ENCODE measurements around the gene FAM181A. TPM values are rescaled to one million over a fixed set of nuclear protein-coding genes. Genes with fewer than 3 reads are reported as not detected.

FAM181A gene
- total and polyA plus RNA-seq, 10 of the 15 experiments (the other 5 are each of a cell fraction or from before 2014, with no cell fraction given): not detected

- CTCF ChIA-PET: interaction anchor here (0.6 to 2.0 kb wide), 3 partner anchors 25 to 290 kb away, joined by 4 to 23 read pairs (median 13); no protein-coding TSS in a partner anchor
- in situ Hi-C loops (cut with MboI): no loop called here
- intact Hi-C loops (cut with micrococcal nuclease; ENCODE audit: unreplicated experiment): no loop called here
- SMC1A ChIA-PET (ENCODE audit: uncharacterized antibody, unreplicated experiment): interaction anchor here (0.7 to 19.5 kb wide), 8 partner anchors 9 to 90 kb away, joined by 3 to 409 read pairs (median 4); partner anchors contain the start of gene ASB2
- Histone ChIP-seq H3K4me3 (no peak overlapping the region), H3K79me2 (ENCODE audit: control insufficient read depth, insufficient read depth, low read length) (no peaks in the 10 kb centered on the region), H3K27me3 (replicated peaks in 1 of 2; ENCODE audit: control insufficient read depth in 2 of 2, insufficient read depth in 2 of 2, low read length in 1 of 2) (no peaks in the 10 kb centered on the region), H3K4me2 (ENCODE audit: control insufficient read depth, insufficient read depth) (no peak overlapping the region), H3K9me3 (replicated peaks; ENCODE audit: control insufficient read depth, insufficient read depth, low read length) (no peaks in the 10 kb centered on the region), H2AFZ (ENCODE audit: control insufficient read depth, low read depth, low read length) (no peak overlapping the region), H3K9ac (ENCODE audit: control insufficient read depth, insufficient read depth, low read length) (no peak overlapping the region), H3K4me1 (ENCODE audit: control insufficient read depth, insufficient read depth, low read length) (peaks cover 3% of the 10 kb centered on the region), H3K36me3 (ENCODE audit: control insufficient read depth in 2 of 2, insufficient read depth in 2 of 2, low read length in 1 of 2) (peaks cover 0 to 4% of the 10 kb centered on the region in 2 experiments; a peak in 1 of 4 replicates), H3K27ac (ENCODE audit: control insufficient read depth, insufficient read depth) (no peak overlapping the region), H4K20me1 (ENCODE audit: control insufficient read depth, insufficient read depth) (no peaks in the 10 kb centered on the region)
- TF ChIP-seq ZSCAN29 (IDR thresholded peaks at IDR 0.05) (peak; percentile 80), CBFB (IDR thresholded peaks at IDR 0.05; ENCODE audit: low read depth) (no peak), ZBTB40 (IDR thresholded peaks at IDR 0.05; ENCODE audit: borderline replicate concordance) (no peak), DPF2 (IDR thresholded peaks at IDR 0.05) (peak; percentile 50; the same call in 1 of the 2 replicates), IKZF2 (IDR thresholded peaks at IDR 0.05) (peak in 1 of 2 experiments; percentile 49; a peak in 1 of 4 replicates), IRF4 (IDR thresholded peaks at IDR 0.05; ENCODE audit: low read depth, low read length) (peak; percentile 77; the same call in 1 of the 2 replicates), TCF12 (IDR thresholded peaks at IDR 0.05; ENCODE audit: low read depth, low read length) (0 out of 2 replicates have a peak, but pooled peaks have one; percentile 27), BCL11A (IDR thresholded peaks at IDR 0.05; ENCODE audit: low read depth, low read length) (0 out of 2 replicates have a peak, but pooled peaks have one; percentile 14), JUNB (IDR thresholded peaks at IDR 0.05) (peak; percentile 57; the same call in 1 of the 2 replicates), NR2F1 (conservative IDR thresholded peaks at IDR 0.05) (peak; percentile 51), RUNX3 (IDR thresholded peaks at IDR 0.05; ENCODE audit: low read length) (peak; percentile 13; the same call in 1 of the 2 replicates), IKZF1 (conservative IDR thresholded peaks at IDR 0.05) (0 out of 2 replicates have a peak, but pooled peaks have one; percentile 32), GABPA (IDR thresholded peaks at IDR 0.05; ENCODE audit: low read depth) (no peak)
- POLR2A ChIA-PET: interaction anchor here (0.8 kb wide), 1 partner anchor 13 kb away, joined by 4 read pairs; no protein-coding TSS in a partner anchor
- 2% methylated on average over 6 of the region's 6 CpGs for WGBS (ENCODE audit: insufficient coverage, insufficient replicate concordance, low lambda C conversion rate, missing lambda C conversion rate)
- ATAC-seq: peak; percentile 84
- RAD21 ChIA-PET (ENCODE audit: unreplicated experiment): interaction anchor here (0.7 to 13.9 kb wide), 4 partner anchors 9 to 90 kb away, joined by 3 to 344 read pairs (median 4); partner anchors contain the start of gene CCDC197
- no TSS peak for BruUV-seq (replicated peaks)
- FAIRE-seq: no peak
- DNase-seq (ENCODE audit: low read depth, low spot score): no peak
Observed at GRCh38 chr14:93946104-93946503, 19.0 kb downstream of the FAM181A start.
